Measurements from ENCODE around the gene NID2.
A peak's percentile ranks its signal among the peaks of the same experiment; 100 is the strongest.

Gene NID2

DNA sequence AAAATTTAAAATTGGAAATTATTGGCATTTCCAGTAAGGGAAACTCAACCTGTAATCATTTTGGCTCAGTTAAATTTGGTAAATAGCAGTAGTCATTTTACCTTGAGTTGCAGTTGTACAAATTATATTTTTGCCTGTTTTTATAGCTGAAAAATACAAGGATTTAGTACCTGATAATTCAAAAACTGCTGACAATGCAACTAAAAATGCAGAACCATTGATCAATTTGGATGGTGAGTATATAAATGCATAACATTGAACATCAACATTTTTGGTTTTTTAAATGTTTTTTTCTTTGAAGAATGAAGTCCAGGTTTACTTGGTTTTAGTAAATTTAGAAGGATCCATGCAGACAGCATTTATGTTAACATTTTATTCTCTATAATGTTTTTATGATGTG is 70.5 kb downstream of the NID2 start:
- DNase-seq = no peak

DNA sequence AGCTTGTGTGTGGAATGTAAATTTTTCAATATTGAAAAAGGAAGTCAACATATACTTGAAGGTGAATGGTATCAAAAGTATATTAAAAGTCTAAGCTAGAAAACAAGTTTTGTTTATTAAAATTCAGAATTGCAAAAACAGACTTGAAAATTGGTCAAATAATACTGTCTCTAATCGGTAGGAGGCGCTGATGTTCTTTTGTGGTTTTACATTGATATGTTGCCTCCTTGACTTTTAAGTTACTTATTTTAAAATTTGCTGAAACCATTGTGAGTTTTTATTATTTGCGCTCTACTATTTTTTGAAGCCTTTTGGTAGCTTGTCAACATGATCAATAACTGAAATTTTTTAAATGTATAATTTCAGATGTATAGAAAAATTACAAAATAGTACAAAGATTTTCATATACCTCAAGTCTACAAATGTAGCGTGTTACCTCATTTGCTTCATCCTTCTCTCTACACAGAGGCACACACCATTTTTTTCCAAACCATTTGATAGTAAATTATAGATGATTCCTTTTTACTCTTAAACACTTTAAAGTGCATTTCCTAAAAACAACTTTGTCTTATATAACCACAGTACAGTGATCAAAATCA is 72.6 kb downstream of the NID2 start:
- DNase-seq = peak; percentile 44

GRCh38 chr14:51993285-51993920 is 75.5 kb downstream of the NID2 start:
- DNase-seq = no peak

- no peak for DNase-seq
Observed at GRCh38 chr14:51990488-51990887, 78.4 kb downstream of the NID2 start.

- peak; percentile 93 for DNase-seq
Observed at GRCh38 chr14:51989293-51990234, 79.3 kb downstream of the NID2 start, which contains the start of gene RTRAF. RTRAF (plus strand) TSS chr14:51989546; CDS start chr14:51989640, 94 bp downstream.

DNA sequence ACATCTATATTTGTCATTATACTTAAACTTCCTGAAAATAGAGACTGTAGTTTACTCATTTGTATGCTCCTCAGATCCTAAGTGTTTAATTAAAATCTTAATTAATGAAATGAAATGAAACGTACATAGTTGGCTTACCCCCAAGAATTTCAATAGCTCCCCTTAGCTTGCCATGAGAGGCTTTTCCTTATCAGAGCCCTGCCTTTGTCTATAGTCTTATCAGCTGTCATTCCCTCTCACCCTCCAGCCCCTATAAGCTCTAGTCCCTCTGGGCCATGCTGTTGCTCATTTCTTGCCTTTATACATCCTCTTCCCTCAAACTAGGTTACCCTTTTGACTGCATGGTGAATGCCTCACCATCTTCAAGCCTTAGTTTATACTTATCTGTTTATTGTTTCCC is 80.6 kb downstream of the NID2 start:
- no peak for DNase-seq

- DNase-seq = no peak
Observed at GRCh38 chr14:51981218-51981854, 87.5 kb downstream of the NID2 start.

DNA sequence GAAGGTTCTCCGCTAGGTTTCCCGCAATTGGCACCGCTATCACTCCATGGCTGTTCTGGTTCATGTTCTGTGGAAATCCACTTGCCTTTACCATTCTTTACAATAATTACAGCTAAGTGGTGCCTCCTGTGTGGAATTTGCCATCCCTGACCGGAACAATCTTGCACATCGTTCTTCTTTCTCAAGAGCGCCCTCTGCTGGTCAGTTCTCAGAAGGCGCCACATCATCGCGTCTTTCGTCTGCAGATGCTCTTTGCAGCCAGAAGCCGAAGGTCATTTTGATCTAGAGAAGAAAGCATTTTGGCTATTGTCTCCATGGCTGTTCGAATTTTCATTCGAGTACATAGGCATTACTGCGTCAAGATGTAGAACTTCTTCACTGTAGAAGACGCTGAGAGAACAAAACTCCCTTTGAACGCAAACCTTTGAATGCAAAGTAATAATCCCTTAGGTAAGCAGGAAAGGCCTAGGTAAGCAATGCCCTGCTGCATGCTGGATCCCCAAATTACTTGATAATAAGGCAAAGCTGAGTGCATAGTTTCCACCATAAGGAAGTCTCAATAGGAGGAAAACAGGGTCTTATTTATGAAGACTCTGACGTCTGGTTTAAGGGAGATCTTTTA is 89.7 kb downstream of the NID2 start:
- peak; percentile 88 for DNase-seq

DNA sequence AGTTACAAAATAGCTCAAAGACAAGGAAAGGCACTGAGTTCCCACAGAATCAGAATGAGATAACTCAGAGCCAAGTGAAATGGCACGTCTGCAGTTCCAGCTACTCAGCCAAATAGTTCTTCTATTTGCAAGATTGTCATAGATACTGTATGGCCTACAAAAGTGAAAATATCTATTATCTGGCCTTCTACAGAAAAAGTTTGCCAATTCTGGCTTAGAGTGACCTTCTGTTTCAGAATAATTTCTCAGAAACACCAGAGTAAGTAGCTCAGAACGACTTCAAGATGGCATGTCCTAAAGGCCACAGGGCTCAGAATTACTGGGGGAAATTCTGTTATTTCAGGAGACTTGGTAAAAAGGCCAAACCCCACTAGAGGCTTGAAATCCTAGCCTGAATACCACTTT is 90.2 kb downstream of the NID2 start:
- DNase-seq = no peak

- no peak for DNase-seq
Observed at GRCh38 chr14:51977075-51977474, 91.8 kb downstream of the NID2 start.

GRCh38 chr14:51972566-51972965 is 96.3 kb downstream of the NID2 start:
- no peak for DNase-seq

DNA sequence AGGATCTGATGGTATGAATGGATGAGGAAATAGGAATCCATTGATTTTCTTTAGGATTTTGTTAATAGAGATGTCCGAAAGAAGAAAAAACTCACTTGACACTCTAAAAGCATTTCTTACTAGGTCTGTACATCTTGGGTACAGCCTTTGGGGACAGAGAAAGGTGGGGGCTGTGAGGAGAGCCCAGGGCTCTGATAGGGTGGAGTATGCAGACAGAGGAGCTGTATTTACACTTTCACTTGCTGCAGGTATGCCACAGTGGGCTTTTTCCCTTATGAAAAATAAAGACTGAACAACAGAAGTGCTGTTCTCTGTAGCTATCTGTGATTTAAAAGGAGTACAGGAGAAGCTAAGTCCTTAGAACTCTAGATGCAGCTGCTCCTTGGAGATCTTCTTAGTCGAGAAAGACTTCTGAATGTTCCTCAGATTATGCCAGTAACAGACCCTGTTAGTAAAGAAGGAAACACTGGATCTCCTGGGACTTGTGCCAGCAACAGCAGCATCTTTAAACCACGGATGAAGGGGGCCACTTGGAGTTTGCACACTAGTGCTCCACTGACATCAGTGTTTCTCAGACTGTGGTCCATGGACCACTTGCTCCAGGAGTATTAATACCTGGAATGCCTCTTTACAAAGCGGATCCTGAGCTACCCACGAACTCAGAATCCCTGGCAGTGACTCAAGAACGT is 98.9 kb downstream of the NID2 start:
- DNase-seq = no peak

GRCh38 chr14:51967521-51967920 is 101.3 kb downstream of the NID2 start:
- DNase-seq = no peak

GRCh38 chr14:51963286-51963685 is 105.6 kb downstream of the NID2 start:
- DNase-seq = no peak

DNA sequence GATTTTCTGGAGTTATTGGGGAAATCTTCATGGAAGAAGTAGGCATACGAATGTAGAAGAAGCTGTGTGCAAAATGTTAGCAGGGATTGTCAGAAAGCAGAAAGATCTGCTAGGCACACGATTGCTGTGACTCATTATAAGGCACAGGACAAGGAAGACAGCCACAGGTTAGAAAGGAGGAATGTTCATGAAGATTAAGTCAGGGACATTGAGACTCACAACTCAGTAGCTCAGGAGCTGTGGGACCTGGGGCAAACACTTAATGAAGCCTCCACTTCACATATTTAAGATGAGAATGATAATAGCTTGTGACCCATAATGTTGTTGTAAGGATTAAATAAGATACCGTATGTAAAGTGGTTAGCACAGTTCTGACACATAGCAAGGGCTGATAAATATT is 106.1 kb downstream of the NID2 start:
- no peak for DNase-seq

- no peak for DNase-seq
Observed at GRCh38 chr14:51960866-51961265, 108.0 kb downstream of the NID2 start.

GRCh38 chr14:51959928-51960327 is 108.9 kb downstream of the NID2 start:
- no peak for DNase-seq

- no peak for DNase-seq
Observed at GRCh38 chr14:51957950-51958349, 110.9 kb downstream of the NID2 start.

Measured in midbrain (tissue), 1 donor.